HCT116 (cell line): ENCODE results near the gene SERINC4.

Experiments
- CBX3 ChIP-seq: IDR thresholded peaks from 2 replicates; pipeline ENCODE4 v1.6.1; 2012; ENCODE audit warnings: low read depth
- CEBPB ChIP-seq: IDR thresholded peaks from 2 replicates; pipeline ENCODE4 v1.6.1; 2012; ENCODE audit warnings: low read depth
- ELF1 ChIP-seq: IDR thresholded peaks from 2 replicates; pipeline ENCODE4 v1.6.1; 2012; ENCODE audit warnings: low read depth, borderline replicate concordance
- POLR2A ChIP-seq: IDR thresholded peaks from 2 replicates; pipeline ENCODE4 v1.7.0; 2011; ENCODE audit warnings: borderline replicate concordance; ENCODE audit not compliant: insufficient read depth, insufficient read length; ENCODE audit errors: extremely low read depth
- POLR2AphosphoS5 ChIP-seq: IDR thresholded peaks from 2 replicates; pipeline ENCODE4 v1.6.1; 2011; ENCODE audit warnings: mild to moderate bottlenecking, low read depth, low read length, moderate library complexity
- RAD21 ChIP-seq: IDR thresholded peaks from 2 replicates; pipeline ENCODE4 v1.6.1; 2012; ENCODE audit warnings: low read depth, mild to moderate bottlenecking
- ZNF274 ChIP-seq: fragments of 200-500 bp; sonication (Bioruptor generic); IDR thresholded peaks from 2 replicates; pipeline ENCODE4 v1.6.1; 2014; ENCODE audit warnings: mild to moderate bottlenecking, low read depth, low read length, inconsistent platforms
- TF ChIP-seq, protein P1 (sequence below), 3 experiments: fragments of 200-600 bp in 1 of 3; sonication (generic) in 1 of 3; IDR thresholded peaks in 2 of 3; conservative IDR thresholded peaks in 1 of 3; 2 replicates each; pipeline ENCODE4 v1.5.1; 2012 to 2017; ENCODE audit warnings: low read depth in 2 of 3, low read length in 2 of 3, antibody characterized with exemption in 1 of 3, borderline replicate concordance in 1 of 3, control low read depth in 1 of 3, mild to moderate bottlenecking in 1 of 3, mixed read lengths in 1 of 3, mixed run types in 1 of 3, moderate library complexity in 1 of 3; ENCODE audit not compliant: insufficient read depth in 1 of 3
- TF ChIP-seq, protein P2 (sequence below): IDR thresholded peaks from 2 replicates; pipeline ENCODE4 v1.6.1; 2012
- TF ChIP-seq, protein P3 (sequence below): IDR thresholded peaks from 2 replicates; pipeline ENCODE4 v1.6.1; 2012

DNA sequence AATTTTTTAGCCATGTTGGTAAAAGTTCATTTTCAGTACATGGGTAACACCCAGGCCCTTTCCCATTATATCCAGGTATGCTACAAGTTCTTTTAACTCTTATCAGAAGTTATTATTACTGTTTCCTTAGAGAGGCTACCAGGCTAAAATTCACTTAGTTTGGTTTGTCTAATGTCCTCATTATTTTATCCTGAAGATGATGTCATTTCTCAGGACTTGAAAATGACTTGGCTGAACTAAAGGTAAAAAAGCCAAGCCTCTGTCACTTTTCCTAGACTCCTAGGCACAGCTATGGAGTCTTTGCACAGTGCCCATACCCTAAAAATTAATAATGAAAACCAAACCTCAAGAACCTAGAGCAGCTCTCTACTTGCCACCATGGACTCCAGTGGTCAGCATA lies 27.4 kb downstream of the SERINC4 start:
- TF ChIP-seq, protein P1, sequence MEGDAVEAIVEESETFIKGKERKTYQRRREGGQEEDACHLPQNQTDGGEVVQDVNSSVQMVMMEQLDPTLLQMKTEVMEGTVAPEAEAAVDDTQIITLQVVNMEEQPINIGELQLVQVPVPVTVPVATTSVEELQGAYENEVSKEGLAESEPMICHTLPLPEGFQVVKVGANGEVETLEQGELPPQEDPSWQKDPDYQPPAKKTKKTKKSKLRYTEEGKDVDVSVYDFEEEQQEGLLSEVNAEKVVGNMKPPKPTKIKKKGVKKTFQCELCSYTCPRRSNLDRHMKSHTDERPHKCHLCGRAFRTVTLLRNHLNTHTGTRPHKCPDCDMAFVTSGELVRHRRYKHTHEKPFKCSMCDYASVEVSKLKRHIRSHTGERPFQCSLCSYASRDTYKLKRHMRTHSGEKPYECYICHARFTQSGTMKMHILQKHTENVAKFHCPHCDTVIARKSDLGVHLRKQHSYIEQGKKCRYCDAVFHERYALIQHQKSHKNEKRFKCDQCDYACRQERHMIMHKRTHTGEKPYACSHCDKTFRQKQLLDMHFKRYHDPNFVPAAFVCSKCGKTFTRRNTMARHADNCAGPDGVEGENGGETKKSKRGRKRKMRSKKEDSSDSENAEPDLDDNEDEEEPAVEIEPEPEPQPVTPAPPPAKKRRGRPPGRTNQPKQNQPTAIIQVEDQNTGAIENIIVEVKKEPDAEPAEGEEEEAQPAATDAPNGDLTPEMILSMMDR (IDR thresholded peaks at IDR 0.05 in 2 of 3, conservative IDR thresholded peaks at IDR 0.05 in 1 of 3; ENCODE audit: borderline replicate concordance in 1 of 3, insufficient read depth in 1 of 3, low read depth in 2 of 3, low read length in 2 of 3): no peak
- TF ChIP-seq POLR2AphosphoS5 (no peak), CEBPB (no peak), POLR2A (no peak), RAD21 (no peak), ELF1 (no peak), CBX3 (no peak), ZNF274 (no peak)
- TF ChIP-seq, protein P2, sequence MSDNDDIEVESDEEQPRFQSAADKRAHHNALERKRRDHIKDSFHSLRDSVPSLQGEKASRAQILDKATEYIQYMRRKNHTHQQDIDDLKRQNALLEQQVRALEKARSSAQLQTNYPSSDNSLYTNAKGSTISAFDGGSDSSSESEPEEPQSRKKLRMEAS: no peak
- TF ChIP-seq, protein P3, sequence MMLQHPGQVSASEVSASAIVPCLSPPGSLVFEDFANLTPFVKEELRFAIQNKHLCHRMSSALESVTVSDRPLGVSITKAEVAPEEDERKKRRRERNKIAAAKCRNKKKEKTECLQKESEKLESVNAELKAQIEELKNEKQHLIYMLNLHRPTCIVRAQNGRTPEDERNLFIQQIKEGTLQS: no peak
